Lower leg skin (tissue), 4 donors: ENCODE results near the gene COX19. TPM values are rescaled to one million over a fixed set of nuclear protein-coding genes. Genes with fewer than 3 reads are reported as not detected.

Source experiments
- DNase-seq, 2 donors: peaks; one replicate each; pipeline ENCODE4 v3.0.0-alpha.2; 2019; ENCODE audit warnings: low spot score in 2 of 2
- H3K4me3 ChIP-seq: fragments of 200-600 bp; sonication (generic); 2 replicates; pipeline ENCODE4 v1.5.1; 2017; ENCODE audit warnings: mild to moderate bottlenecking, low read depth; ENCODE audit not compliant: poor library complexity, severe bottlenecking
- CTCF ChIP-seq, 3 donors: fragments of 450-650 bp; IDR thresholded peaks; one replicate each; pipeline ENCODE4 v1.5.1; 2016; ENCODE audit warnings: antibody characterized with exemption in 3 of 3, mild to moderate bottlenecking in 3 of 3, moderate library complexity in 2 of 3
- POLR2A ChIP-seq, 2 donors: fragments of 450-650 bp; IDR thresholded peaks; one replicate each; pipeline ENCODE4 v1.6.1; 2016 to 2017; ENCODE audit warnings: antibody characterized with exemption in 2 of 2, mild to moderate bottlenecking in 1 of 2, moderate library complexity in 1 of 2
- WGBS, 2 donors: methylation state at CpG; one replicate each; pipeline ENCODE4 v1.1.5; 2018; 5-methylcytosine and 5-hydroxymethylcytosine counted together
- intact Hi-C: fragments of 100-400 bp; cut with DNase I; formaldehyde crosslinking; loops from one replicate; pipeline ENCODE4 v1.15.0; 2023; ENCODE audit warnings: low total_unique reads
- total RNA-seq, 4 donors: library from RNA; depleted of rRNA; stranded (reverse); fragments of >200 nt; gene quantifications; one replicate each; pipeline ENCODE4 v1.1.0, GENCODE V29; 2016

The COX19 gene
- total RNA-seq, 4 donors from 2014 or later: 13.0 to 25.1 (median 15.1) TPM

- WGBS, 2 donors: 85 to 89% methylated on average over 23 to 24 of the region's 24 CpGs
- TF ChIP-seq POLR2A (IDR thresholded peaks at IDR 0.05): no peak
- no peak for TF ChIP-seq CTCF (IDR thresholded peaks at IDR 0.05)
- intact Hi-C loops: no loop called here
- no peak for DNase-seq
- H3K4me3 ChIP-seq: no peak overlapping the region
Observed at GRCh38 chr7:968205-969105, 6.9 kb downstream of the COX19 start.

GRCh38 chr7:967361-968082 is 7.8 kb downstream of the COX19 start:
- TF ChIP-seq POLR2A (IDR thresholded peaks at IDR 0.05): no peak
- TF ChIP-seq CTCF (IDR thresholded peaks at IDR 0.05): no peak
- H3K4me3 ChIP-seq: no peak overlapping the region
- WGBS, 2 donors: 90 to 92% methylated on average over 39 of the region's 39 CpGs
- intact Hi-C loops: no loop called here
- no peak for DNase-seq

- DNase-seq: no peak
- intact Hi-C loops: no loop called here
- TF ChIP-seq POLR2A (IDR thresholded peaks at IDR 0.05) (no peak), CTCF (IDR thresholded peaks at IDR 0.05) (no peak)
- WGBS, 2 donors: 79 to 84% methylated on average over 22 of the region's 22 CpGs
- H3K4me3 ChIP-seq: no peak overlapping the region
Observed at GRCh38 chr7:966291-967069, 8.9 kb downstream of the COX19 start.

- intact Hi-C loops: no loop called here
- H3K4me3 ChIP-seq: no peak overlapping the region
- DNase-seq: peak; percentile 53 to 84
- no peak for TF ChIP-seq POLR2A (IDR thresholded peaks at IDR 0.05)
- no peak for TF ChIP-seq CTCF (IDR thresholded peaks at IDR 0.05)
- 18 to 25% methylated on average over 16 to 27 of the region's 27 CpGs for WGBS, 2 donors
Observed at GRCh38 chr7:964401-965231, 10.7 kb downstream of the COX19 start.
